SKM-1 (cell line): ENCODE data around the gene ISCA2.

ENCODE experiments used
- DNase-seq: peaks from one replicate; lab custom pipeline; 2025; ENCODE audit not compliant: unreplicated experiment; lab: John Stamatoyannopoulos, UW

The ISCA2 gene

DNA sequence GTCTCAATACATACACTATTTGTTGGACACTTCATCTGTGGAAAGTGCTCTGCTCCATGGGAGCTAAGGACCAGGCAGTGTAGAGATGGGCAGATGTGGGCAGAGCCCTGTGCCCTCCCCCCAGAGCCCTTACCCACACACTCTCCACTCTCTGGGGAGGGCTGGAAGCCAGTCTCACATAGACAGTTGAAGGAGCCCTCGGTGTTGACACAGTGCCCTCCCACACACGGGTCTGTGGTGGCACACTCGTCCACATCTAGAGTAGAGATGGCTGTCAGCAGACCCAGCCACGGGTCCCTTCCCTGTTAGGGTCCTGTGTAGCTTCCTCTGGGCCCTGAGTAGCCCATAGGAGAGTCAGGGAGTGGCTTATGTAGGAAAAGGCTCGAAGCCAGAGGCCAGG, 14.3 kb downstream of the ISCA2 start:
- DNase-seq = no peak

DNA sequence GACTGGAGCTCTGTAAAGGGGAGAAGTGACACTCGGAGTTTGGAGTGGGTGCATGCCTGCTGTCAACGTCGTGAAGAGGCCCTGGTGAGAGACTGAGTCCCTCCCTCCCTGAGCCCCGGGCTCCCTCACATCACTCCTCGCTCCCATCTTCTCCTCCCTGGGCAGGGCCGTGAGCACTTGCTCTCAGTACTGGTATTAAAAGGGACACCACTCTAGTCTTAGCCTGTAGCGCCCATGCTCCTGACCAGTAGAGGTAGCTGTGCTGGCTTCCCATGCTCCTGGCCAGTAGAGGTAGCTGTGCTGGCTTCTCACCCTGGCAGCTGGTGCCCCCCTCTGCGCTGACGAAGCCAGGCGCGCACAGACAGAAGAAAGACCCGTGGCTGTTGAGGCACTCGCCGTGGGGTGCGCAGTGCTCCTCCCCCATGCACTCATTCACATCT, 14.7 kb downstream of the ISCA2 start:
- DNase-seq = no peak

DNA sequence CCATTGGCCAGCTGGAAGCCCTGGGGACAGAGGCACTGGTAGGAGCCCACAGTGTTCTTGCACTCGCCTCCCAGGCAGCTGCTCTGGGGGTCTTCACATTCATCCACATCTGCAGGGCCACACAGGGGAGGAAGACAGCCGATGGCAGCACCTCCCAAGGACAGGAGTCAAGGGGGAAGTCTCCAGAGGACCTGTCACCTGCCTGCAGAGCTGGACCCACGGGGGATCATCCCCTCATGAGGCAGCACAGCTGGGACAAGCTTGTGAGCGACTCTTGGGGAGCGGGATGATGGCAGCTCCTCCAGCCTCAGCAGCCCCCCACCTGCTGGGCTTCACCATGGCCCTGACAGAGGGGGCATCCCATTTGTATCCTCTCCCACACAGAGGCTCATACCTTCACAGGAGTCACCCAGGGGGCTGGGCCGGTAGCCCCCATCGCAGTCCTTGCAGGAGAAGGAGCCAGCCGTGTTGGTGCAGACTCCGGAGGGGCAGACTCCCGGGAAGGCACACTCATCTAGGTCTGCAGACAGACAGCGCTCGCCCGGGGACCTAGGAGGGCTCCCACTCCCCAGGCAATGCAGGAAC, 15.4 kb downstream of the ISCA2 start:
- DNase-seq = no peak

DNA sequence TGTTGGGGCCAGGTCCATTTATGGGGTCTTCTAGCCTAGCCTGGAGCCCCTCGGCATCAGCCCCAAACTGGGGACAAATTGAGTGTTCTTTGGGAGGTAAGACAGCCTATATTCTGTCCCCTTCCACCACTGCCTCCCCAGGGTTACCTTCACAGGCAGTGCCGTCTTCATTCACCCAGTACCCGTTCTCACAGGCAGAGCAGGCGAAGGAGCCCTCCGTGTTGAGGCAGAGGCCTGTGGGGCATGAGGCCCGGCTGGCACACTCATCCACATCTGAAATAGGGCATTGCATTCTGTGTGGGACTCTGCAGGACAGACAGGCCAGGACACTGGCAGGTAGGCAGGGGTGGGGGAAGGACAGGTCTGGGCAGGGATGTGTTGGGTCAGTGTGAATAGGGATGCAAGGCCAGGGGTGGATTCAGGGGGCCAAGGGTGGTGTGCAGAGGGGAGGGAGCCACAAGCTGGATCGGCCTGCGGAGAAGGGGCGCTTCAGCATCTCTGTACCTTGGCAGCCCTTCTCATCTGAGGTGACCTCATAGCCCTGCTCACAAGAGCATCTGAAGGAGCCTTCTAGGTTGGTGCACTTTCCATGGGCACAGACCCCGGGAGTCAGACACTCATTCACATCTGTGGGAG, 16.1 kb downstream of the ISCA2 start:
- DNase-seq = no peak

DNA sequence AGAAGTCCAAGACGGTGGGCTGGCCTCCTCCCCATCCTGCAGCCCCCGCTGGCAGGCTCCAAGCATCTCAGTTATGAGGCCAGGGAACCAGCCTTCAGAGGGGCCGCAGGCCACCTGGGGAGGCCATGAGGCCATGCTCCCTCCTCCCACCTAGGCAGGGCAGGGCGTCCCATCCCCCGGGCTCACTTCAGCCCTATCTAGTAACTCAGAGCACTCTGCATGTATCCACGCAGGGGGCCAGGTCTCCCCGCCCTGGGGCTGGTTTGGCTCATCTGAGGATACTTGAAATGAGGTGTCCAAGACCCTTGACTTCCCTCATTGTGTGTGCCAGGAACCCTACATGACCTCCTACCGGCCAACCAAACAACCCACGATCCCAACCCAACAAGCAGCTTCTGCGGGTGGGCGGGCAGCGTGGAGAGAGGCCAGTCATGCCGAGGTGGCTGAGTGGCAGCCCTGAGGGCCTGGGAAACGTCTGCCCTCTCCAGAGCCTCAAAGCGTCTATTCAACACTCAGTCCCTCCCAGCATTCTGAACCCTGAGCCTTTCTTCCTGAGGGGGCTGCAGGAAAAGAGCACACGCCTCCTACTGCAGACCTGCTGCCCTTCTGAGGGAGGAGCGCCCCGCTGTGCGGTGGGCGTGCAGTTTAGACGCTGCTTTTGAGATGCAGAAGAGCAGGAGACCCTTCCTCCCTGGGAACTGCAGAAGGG, 16.8 kb downstream of the ISCA2 start:
- no peak for DNase-seq

DNA sequence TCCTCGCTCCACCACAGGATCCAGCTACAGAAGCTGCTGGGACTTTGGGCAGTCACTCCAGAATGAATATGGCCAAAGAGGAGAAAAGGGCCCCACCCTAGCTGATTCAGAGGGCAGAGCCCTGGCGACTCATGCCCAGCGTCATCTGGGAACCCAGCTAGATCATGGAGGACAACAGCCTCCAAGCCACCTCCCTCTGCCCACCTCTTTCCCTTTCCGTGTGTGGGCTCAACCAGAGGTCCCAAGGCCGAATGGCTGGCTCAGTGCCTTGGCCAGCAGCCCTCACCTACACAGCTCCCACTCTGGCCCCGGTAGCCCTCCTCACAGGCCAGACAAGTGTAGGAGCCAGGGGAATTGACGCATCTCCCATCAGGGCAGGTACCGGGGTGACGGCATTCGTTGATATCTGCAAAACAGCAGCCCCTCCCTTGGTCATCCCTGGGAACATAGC, 17.4 kb downstream of the ISCA2 start:
- no peak for DNase-seq

DNA sequence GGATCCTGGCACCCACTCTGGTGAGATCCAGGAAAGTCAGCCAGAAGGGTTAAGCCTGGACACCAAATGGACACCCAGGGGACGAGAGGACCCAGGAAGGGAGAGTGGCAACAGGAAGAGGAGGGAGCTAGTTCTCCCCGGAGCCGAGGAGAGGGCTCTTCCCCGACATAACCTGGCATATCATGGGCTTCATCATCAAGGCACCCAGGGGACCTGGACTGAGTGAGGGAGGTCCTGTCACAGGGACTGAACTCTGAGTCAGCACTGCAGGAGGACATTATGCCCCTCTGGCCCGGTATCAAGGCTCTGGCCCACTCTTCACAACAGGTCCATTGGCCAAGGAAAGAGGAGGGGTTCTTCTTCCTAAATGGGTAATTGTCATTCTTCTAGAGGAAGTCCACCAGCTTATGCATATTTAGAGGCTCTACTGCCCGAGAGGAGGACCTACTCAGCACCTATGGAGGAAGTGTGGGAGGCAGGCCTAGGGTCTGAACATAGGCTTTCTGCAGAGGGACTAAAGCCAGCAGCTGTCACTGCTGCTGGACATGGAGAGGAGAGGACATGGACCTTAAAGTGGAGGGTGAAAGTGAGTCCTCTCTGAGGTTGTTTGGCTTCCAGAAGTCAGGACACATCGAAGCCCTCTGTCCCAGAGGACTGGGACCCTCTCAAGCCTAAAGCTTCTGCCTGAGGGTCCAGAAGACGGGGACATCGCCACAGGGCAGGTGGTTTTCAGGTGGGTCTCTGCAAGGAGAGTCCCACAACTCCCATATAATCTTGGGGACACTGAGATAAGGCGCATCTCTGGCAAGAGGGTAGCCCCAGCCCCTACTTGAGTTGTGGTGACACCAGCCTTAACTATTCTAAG, 18.6 kb downstream of the ISCA2 start:
- no peak for DNase-seq

DNA sequence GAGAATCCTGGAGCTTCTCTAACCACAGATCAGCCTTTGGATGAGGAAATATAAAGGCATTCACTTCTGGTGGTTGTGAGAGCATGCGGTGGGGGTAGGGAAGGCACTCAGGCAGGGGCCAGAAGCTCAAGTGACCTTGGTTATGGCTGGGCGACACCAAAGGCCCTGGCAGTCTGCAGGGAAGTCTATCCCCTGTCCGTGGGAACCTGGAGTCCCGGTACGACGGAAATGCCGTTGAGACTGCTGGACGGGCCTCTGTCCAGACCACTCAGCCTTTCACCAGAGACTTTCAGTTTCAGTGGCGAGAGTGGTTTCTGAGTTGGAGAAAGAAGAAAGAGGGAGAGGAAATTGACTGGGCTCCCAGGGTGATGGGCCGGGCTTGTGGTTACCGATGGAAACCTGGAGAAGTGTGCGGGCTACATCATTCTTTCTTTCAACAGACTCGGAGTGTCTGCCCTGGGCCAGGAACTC, 20.9 kb downstream of the ISCA2 start:
- peak; percentile 8 for DNase-seq

DNA sequence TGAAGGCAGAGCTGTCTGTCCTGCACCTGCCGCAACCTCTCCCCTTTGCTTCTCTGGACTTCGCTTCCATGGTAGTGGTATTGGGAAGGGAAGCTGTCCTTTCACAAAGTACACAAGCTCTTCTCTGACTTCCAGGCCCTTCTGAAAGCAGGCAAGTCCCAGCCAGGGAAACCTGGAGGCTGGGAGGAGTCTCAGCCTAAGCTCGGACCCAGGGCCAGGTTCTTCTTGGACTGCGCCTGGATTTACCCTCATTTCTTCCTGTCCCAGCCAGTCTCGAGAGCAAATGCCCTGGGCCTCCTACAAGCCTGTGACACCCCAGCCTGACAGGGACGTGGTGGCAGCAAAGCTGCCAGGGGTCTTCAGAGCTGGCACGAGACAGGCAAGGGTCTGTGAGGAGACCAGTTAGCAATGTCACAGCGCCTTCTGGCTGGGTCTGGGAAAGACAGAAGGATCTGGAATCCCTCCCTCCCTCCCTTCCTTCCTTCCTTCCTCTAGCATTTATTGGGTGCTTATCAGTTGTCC, 22.4 kb downstream of the ISCA2 start:
- DNase-seq = no peak

DNA sequence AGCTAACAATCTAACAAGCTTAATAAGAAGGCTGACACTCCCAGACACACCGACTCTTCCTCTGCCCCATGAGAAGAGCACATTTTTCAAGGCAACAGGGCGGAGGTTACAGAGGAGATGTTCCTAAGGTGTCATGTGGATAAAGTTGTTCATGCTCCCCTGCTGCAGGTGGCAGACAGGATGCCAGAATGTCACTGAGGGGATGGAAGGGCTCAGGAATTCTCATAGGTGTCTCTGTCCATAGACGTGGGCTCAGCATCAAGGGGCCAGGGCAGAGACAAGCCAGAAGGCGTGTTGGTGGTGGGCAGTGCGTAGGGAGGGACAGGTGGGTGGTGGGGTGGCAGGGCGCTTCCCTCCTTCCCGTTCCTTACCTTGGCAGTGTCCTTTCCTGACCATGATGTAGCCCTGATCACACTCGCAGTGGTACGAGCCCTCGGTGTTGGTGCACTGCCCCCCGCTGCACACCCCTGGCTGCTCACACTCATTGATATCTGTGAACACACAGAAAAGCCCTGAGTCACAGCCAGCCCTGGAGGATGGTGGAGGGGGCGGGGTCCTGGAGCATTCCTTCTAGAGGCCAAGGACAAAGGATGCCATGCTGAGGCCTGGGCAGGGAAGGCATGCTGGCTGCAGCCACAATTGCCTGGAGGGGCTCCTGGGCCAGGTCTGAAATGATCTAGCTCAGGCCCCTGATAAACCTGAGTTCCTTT, 23.0 kb downstream of the ISCA2 start:
- DNase-seq = no peak

DNA sequence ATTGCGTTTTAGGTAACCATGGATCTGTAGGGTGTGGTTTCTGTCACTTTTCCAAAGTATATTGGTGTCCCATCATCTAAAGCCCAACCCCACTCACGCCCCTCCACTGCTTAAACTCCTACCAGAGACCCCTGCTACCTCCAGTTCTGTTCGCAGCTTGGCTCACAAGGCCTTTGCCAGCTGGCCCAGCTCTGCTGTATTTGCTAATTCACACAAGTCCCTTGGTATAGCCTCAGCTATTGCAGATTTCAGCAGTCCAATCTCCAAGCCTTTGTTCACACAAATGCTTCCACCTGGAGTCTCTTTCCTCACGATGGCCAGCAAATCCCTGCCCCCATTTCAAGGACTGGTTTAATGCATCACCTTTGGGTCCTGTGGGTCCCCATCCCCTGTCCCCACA, 24.2 kb downstream of the ISCA2 start:
- no peak for DNase-seq

DNA sequence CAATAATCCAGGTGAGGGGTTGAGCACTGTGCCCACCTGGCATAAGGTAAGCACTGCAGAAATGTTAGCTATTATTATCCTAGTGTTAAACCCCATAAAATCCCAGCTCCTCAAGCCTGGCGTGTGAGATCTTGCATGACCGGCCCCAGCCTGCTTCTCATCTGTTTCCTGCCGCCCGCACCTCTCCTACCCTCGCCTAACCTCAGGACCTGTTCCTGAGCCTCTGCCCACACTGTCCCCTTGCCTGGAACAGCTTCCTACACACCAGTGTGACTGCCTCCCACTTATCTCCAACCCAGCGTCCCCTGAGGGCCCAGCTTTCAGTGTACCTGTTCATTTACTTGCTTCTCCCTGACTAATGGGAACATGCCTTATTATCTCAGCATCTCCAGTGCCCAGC, 24.7 kb downstream of the ISCA2 start:
- no peak for DNase-seq

DNA sequence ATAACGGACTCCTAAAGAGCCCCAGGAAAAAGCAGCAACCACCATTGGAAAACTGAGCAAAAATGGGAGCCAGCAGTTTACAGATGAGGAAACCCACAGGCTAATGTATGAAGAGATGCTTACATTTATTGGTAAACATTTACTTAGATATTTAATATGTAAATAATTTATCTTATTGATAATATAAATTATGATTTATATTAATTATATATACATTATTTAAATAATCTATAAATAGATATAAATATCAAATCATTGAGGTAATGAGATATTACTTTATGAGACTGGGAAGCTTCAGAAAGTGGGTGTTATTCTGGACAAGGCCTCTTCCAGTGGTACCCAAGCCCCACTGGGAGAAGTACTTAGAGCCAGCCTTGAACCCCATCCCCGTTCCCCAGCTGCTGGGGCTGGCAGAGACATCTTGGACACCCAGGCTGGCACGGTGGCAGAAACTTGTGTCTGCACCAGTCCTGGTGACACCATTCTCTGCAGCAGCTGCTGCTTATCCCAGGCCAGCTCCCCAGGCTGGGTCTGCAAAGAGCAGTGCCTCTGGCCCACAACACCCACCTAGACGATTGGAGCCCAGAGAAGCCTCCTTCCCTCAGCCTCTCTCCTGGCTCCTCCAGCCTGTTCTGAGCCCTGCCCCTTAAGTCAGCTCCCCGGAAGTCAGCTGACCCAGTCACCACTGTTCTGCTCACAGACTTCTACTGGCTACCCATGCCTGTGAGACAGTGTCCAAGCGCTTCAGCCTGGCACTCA, 25.9 kb downstream of the ISCA2 start:
- no peak for DNase-seq

DNA sequence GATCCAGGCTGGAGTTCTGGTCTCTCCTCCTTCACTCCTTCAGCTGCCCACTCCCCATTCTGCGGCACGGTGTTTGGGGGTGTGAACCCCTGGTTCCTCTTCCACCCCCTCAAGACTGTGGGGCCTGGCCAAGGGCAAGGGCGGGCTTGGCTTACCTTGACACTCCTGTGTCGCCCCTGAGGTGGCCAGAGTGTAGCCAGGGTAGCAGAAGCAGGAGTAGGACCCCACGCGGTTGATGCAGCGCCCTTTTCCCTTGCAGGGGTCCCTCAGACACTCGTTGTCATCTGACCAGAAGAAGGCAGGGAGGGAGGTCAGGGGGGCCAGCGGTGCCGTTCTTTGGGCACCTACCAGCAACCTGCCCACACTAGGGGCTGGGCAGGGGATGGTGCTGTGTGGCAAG, 28.2 kb downstream of the ISCA2 start:
- no peak for DNase-seq

DNA sequence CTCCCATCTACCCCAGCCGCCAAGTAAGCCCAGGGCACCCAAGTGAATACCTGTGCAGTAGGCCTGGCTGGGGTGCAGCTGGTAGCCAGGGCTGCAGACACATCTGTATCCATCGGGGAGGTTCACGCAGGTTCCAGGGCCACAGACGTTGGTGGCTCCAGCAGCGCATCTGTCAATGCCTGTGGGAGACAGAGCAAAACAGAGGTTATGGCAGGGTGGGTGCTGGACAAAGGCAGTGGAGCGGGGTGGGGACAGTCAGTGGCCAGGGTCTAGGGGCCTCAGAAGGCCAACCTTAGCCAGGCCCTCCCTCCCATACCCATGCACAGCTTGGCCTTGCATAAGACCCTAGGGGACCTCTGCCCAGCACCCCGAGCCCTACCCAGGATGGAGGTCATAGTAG, 29.2 kb downstream of the ISCA2 start:
- no peak for DNase-seq

DNA sequence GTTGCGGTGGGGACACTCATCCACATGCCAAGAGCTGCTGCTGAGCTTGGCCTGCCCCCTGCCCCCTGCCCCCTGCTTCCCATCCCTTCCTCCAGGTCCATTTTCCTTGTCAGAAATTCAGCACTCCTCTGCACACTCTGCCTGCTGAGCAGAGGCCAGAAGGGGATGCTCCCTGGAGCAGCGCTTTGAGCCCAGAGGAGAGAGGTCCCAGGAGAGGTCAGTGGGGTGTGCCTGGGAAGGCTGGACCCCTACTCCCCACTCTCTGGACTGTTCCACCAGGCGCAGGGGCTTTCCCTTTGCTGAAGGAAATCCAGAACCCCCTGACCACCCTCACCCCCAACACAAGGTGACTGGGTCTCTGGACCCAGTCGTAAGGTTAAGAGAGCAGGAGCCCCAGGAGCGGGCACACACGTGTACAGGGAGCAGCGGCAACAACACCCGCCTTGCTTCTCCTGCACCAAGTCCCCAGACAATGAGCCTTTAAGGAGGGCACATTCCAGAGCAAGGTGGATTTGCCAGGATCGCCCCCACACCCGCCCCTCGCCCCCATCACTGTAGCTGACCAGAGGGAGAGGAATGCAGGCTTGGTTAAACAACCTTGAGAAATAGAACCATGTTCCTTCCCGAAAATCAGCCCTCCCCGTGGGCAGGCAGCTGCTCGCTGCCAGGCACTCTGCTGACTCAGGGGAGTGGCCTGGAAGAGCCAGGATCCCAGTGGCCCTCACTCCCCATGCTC, 30.7 kb downstream of the ISCA2 start:
- no peak for DNase-seq

DNA sequence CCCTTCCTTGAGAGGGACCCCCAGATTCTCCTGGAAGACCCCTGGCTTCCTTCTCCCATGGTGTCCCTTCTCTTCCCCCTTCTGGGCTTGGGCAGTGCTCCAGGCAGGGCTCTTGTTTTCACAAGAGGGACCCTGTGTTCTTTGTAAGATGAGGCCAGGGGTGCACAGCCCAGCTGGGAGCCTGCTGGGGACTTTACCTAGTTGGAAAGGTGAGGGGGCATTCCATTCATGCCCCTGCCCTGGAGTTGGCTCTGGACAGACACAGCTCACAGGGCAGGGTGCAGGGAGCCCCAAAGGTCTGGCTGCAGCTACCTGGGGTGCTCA, 31.2 kb downstream of the ISCA2 start:
- DNase-seq = no peak

DNA sequence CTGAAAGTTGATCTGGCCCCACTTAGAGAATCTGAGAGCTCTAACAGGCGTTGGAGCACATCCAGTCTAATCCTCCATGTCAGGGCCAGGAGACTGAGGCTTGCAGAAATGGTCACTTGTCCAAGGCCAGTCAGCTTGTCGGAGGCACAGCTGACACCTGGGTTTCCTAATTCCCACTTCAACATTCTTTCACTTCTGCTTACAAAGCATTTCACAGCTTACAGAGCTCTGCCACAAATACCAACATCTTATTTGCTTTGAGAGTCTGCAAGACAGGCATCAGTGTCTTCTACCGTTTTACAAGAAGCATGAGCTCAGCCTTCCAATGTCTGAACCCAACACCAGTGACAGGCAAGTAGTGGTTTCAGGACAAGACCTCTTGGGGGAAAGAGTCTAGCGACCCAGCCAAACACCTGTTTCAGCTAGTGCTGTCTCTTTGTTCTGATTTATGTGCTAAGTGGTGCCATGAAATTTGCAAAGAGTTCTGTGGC, 31.8 kb downstream of the ISCA2 start:
- no peak for DNase-seq
